Measurements from ENCODE around the gene NLGN4Y. TPM values are rescaled to one million over a fixed set of nuclear protein-coding genes. Genes with fewer than 3 reads are reported as not detected.

The NLGN4Y gene
- total RNA-seq, 1 donor from 2014 or later, result not detected

GRCh38 chrY:14628208-14628607 lies 103.9 kb downstream of the NLGN4Y start:
- Mint-ChIP-seq H3K9me3 (no peaks in the 10 kb centered on the region), H3K4me3 (no peak overlapping the region)
- no peak for DNase-seq (ENCODE audit: low read depth, low spot score)

DNA sequence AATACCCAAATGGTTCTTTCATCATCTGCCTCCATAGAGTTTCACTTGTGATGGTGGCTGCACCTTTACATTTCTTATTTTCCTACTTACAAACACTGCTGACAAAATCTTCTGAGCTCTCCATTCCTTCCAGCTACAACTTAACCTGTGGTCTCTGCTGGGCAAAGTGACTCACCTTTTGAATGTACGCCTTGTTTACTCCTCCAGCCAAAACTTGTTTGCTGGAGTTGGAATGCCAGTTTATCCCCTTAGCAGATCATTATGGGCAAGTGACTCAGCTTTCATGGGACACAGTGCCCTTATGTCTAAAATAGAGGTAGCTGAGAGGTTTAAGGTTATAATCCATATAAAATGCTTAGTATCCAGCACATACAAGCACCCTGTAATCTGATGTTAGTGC lies 107.3 kb downstream of the NLGN4Y start:
- Mint-ChIP-seq H3K27me3 (ENCODE audit: low read depth) (no peaks in the 10 kb centered on the region), H3K4me3 (no peak overlapping the region), H3K9me3 (no peaks in the 10 kb centered on the region), H3K4me1 (no peaks in the 10 kb centered on the region), H3K27ac (ENCODE audit: unreplicated experiment) (no peak overlapping the region), H3K36me3 (ENCODE audit: low read depth) (no peaks in the 10 kb centered on the region)
- DNase-seq (ENCODE audit: low read depth, low spot score), result no peak
- TF ChIP-seq CTCF (conservative IDR thresholded peaks at IDR 0.05), result no peak

More at GRCh38 chrY:14628208-14628607, 103.9 kb downstream of the NLGN4Y start:
- H3K27ac Mint-ChIP-seq (ENCODE audit: unreplicated experiment), result no peak overlapping the region
- H3K27me3 Mint-ChIP-seq (ENCODE audit: low read depth), result no peaks in the 10 kb centered on the region
- H3K36me3 Mint-ChIP-seq (ENCODE audit: low read depth), result no peaks in the 10 kb centered on the region
- no peak for TF ChIP-seq CTCF (conservative IDR thresholded peaks at IDR 0.05)
- H3K4me1 Mint-ChIP-seq, result no peaks in the 10 kb centered on the region

- Mint-ChIP-seq H3K4me3 (no peak overlapping the region), H3K9me3 (no peaks in the 10 kb centered on the region), H3K27ac (ENCODE audit: unreplicated experiment) (no peak overlapping the region), H3K4me1 (no peaks in the 10 kb centered on the region), H3K36me3 (ENCODE audit: low read depth) (no peaks in the 10 kb centered on the region), H3K27me3 (ENCODE audit: low read depth) (no peaks in the 10 kb centered on the region)
- TF ChIP-seq CTCF (conservative IDR thresholded peaks at IDR 0.05), result no peak
- DNase-seq (ENCODE audit: low read depth, low spot score), result no peak
Observed at GRCh38 chrY:14633718-14634117, 109.4 kb downstream of the NLGN4Y start.

DNA sequence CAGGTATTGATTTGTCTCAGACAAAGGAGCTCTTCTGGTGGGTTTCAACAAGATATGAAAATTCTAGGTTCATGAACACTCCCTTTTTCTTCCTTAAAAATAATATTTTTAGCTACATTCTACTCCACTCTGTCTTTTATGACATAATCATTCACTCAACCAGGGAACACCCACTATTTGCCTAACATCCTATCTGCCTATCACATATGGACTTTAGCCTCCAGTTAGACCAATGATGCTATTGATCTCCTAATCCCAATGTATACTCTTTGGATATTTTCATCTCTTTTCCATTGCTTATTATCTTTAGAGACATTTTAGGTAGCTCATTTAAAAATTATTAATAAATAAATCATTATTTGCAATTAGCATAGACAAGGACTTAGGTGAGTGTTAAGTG lies 110.6 kb downstream of the NLGN4Y start:
- Mint-ChIP-seq H3K27me3 (ENCODE audit: low read depth) (no peaks in the 10 kb centered on the region), H3K4me1 (no peaks in the 10 kb centered on the region), H3K36me3 (ENCODE audit: low read depth) (no peaks in the 10 kb centered on the region), H3K9me3 (no peaks in the 10 kb centered on the region), H3K27ac (ENCODE audit: unreplicated experiment) (no peak overlapping the region), H3K4me3 (no peak overlapping the region)
- no peak for DNase-seq (ENCODE audit: low read depth, low spot score)
- TF ChIP-seq CTCF (conservative IDR thresholded peaks at IDR 0.05), result no peak

GRCh38 chrY:14637551-14637950 lies 113.2 kb downstream of the NLGN4Y start:
- Mint-ChIP-seq H3K9me3 (no peaks in the 10 kb centered on the region), H3K36me3 (ENCODE audit: low read depth) (no peaks in the 10 kb centered on the region), H3K4me3 (no peak overlapping the region), H3K4me1 (no peaks in the 10 kb centered on the region), H3K27ac (ENCODE audit: unreplicated experiment) (no peak overlapping the region), H3K27me3 (ENCODE audit: low read depth) (no peaks in the 10 kb centered on the region)
- no peak for DNase-seq (ENCODE audit: low read depth, low spot score)
- no peak for TF ChIP-seq CTCF (conservative IDR thresholded peaks at IDR 0.05)

- Mint-ChIP-seq H3K9me3 (no peaks in the 10 kb centered on the region), H3K4me1 (no peaks in the 10 kb centered on the region), H3K27ac (ENCODE audit: unreplicated experiment) (no peak overlapping the region), H3K36me3 (ENCODE audit: low read depth) (no peaks in the 10 kb centered on the region), H3K4me3 (no peak overlapping the region), H3K27me3 (ENCODE audit: low read depth) (no peaks in the 10 kb centered on the region)
- TF ChIP-seq CTCF (conservative IDR thresholded peaks at IDR 0.05), result no peak
- no peak for DNase-seq (ENCODE audit: low read depth, low spot score)
Observed at GRCh38 chrY:14641853-14642252, 117.5 kb downstream of the NLGN4Y start.

All from neural crest cell (in vitro differentiated cells).